Measurements from ENCODE around the gene RHEBL1.

DNA sequence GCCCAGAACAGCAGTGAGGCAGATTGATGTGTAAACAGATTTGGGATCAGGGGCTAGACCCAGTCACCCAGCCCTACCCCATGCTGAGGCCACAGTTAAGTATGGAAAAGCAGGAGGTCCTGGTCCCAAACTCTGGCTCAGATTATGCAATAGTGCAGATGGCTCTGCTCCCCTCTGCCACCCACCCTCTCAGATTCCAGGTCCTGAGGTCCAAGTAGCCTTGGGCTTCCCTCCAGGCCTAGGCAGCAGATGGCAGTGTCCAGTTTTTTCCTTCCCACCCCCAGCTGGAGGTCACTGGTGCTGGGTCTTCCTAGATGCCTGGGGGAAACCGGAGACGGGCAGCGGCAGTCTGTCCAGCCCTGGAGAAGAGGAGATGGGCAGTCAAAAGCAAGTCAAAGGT lies 27.6 kb upstream of the RHEBL1 start:
- TF ChIP-seq, protein P1, sequence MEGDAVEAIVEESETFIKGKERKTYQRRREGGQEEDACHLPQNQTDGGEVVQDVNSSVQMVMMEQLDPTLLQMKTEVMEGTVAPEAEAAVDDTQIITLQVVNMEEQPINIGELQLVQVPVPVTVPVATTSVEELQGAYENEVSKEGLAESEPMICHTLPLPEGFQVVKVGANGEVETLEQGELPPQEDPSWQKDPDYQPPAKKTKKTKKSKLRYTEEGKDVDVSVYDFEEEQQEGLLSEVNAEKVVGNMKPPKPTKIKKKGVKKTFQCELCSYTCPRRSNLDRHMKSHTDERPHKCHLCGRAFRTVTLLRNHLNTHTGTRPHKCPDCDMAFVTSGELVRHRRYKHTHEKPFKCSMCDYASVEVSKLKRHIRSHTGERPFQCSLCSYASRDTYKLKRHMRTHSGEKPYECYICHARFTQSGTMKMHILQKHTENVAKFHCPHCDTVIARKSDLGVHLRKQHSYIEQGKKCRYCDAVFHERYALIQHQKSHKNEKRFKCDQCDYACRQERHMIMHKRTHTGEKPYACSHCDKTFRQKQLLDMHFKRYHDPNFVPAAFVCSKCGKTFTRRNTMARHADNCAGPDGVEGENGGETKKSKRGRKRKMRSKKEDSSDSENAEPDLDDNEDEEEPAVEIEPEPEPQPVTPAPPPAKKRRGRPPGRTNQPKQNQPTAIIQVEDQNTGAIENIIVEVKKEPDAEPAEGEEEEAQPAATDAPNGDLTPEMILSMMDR (IDR thresholded peaks at IDR 0.05; ENCODE audit: low read depth, low read length, missing input control) = no peak
- TF ChIP-seq JUND (IDR thresholded peaks at IDR 0.05) = no peak
- TF ChIP-seq, protein P2, sequence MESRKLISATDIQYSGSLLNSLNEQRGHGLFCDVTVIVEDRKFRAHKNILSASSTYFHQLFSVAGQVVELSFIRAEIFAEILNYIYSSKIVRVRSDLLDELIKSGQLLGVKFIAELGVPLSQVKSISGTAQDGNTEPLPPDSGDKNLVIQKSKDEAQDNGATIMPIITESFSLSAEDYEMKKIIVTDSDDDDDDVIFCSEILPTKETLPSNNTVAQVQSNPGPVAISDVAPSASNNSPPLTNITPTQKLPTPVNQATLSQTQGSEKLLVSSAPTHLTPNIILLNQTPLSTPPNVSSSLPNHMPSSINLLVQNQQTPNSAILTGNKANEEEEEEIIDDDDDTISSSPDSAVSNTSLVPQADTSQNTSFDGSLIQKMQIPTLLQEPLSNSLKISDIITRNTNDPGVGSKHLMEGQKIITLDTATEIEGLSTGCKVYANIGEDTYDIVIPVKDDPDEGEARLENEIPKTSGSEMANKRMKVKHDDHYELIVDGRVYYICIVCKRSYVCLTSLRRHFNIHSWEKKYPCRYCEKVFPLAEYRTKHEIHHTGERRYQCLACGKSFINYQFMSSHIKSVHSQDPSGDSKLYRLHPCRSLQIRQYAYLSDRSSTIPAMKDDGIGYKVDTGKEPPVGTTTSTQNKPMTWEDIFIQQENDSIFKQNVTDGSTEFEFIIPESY (IDR thresholded peaks at IDR 0.05) = no peak
- TF ChIP-seq TAF1 (conservative IDR thresholded peaks at IDR 0.05) = no peak
- no peak for TF ChIP-seq GABPA (IDR thresholded peaks at IDR 0.05 in 1 of 2, conservative IDR thresholded peaks at IDR 0.05 in 1 of 2)
- no peak for TF ChIP-seq YY1 (IDR thresholded peaks at IDR 0.05)
- TF ChIP-seq, protein P3, sequence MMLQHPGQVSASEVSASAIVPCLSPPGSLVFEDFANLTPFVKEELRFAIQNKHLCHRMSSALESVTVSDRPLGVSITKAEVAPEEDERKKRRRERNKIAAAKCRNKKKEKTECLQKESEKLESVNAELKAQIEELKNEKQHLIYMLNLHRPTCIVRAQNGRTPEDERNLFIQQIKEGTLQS (IDR thresholded peaks at IDR 0.05) = no peak
- TF ChIP-seq RXRA (IDR thresholded peaks at IDR 0.05) = no peak
- TF ChIP-seq, protein P4, sequence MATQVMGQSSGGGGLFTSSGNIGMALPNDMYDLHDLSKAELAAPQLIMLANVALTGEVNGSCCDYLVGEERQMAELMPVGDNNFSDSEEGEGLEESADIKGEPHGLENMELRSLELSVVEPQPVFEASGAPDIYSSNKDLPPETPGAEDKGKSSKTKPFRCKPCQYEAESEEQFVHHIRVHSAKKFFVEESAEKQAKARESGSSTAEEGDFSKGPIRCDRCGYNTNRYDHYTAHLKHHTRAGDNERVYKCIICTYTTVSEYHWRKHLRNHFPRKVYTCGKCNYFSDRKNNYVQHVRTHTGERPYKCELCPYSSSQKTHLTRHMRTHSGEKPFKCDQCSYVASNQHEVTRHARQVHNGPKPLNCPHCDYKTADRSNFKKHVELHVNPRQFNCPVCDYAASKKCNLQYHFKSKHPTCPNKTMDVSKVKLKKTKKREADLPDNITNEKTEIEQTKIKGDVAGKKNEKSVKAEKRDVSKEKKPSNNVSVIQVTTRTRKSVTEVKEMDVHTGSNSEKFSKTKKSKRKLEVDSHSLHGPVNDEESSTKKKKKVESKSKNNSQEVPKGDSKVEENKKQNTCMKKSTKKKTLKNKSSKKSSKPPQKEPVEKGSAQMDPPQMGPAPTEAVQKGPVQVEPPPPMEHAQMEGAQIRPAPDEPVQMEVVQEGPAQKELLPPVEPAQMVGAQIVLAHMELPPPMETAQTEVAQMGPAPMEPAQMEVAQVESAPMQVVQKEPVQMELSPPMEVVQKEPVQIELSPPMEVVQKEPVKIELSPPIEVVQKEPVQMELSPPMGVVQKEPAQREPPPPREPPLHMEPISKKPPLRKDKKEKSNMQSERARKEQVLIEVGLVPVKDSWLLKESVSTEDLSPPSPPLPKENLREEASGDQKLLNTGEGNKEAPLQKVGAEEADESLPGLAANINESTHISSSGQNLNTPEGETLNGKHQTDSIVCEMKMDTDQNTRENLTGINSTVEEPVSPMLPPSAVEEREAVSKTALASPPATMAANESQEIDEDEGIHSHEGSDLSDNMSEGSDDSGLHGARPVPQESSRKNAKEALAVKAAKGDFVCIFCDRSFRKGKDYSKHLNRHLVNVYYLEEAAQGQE (IDR thresholded peaks at IDR 0.05) = no peak
- TF ChIP-seq RAD21 (IDR thresholded peaks at IDR 0.05) = no peak
- no peak for TF ChIP-seq NR2F2 (IDR thresholded peaks at IDR 0.05)
